NT2/D1 (cell line): ENCODE data around the gene TMCO4.

Experiments
- SUZ12 ChIP-seq: IDR thresholded peaks from 2 replicates; pipeline ENCODE4 v1.6.1; 2011; ENCODE audit not compliant: insufficient read length, insufficient read depth; ENCODE audit errors: extremely low read depth
- YY1 ChIP-seq: IDR thresholded peaks from 2 replicates; pipeline ENCODE4 v1.6.1; 2011; ENCODE audit not compliant: insufficient read length, insufficient read depth
- ZNF274 ChIP-seq: IDR thresholded peaks from 2 replicates; pipeline ENCODE4 v1.6.1; 2011; ENCODE audit warnings: mild to moderate bottlenecking, low read depth, low read length

GRCh38 chr1:19744335-19744743, 55.4 kb downstream of the TMCO4 start:
- TF ChIP-seq SUZ12 (no peak), ZNF274 (no peak), YY1 (no peak)
